HepG2 (cell line): ENCODE results near the gene MCEE. TPM values are rescaled to one million over a fixed set of nuclear protein-coding genes. Genes with fewer than 3 reads are reported as not detected.
A peak's percentile ranks its signal among the peaks of the same experiment; 100 is the strongest.

ENCODE experiments used
- IKZF4 ChIP-seq: sonication (generic); formaldehyde crosslinking; IDR thresholded peaks from 2 replicates; pipeline ENCODE4 v1.5.1; 2020; ENCODE audit warnings: borderline replicate concordance, mild to moderate bottlenecking, low read depth, missing genetic modification reagents; ENCODE audit errors: not compliant biosample characterization
- NFRKB ChIP-seq: fragments of 450-650 bp; IDR thresholded peaks from 2 replicates; pipeline ENCODE4 v1.6.1; 2017
- NRL ChIP-seq: sonication (generic); formaldehyde crosslinking; IDR thresholded peaks from 2 replicates; pipeline ENCODE4 v1.5.0; 2020; ENCODE audit warnings: missing genetic modification reagents, mild to moderate bottlenecking, moderate library complexity, borderline replicate concordance
- RFX3 ChIP-seq: IDR thresholded peaks from 2 replicates; pipeline ENCODE4 v1.6.1; 2016; ENCODE audit warnings: missing biosample characterization, missing genetic modification reagents
- STAG1 ChIP-seq: sonication (generic); formaldehyde crosslinking; IDR thresholded peaks from 2 replicates; pipeline ENCODE4 v1.4.0; 2020; ENCODE audit warnings: missing genetic modification reagents
- ZEB1 ChIP-seq: IDR thresholded peaks from 2 replicates; pipeline ENCODE4 v1.6.1; 2012; ENCODE audit warnings: mild to moderate bottlenecking, low read depth, inconsistent platforms; ENCODE audit not compliant: insufficient replicate concordance
- ZNF256 ChIP-seq: sonication (generic); formaldehyde crosslinking; conservative IDR thresholded peaks from 2 replicates; pipeline ENCODE4 v1.4.0; 2020; ENCODE audit warnings: missing genetic modification reagents
- ZNF44 ChIP-seq: sonication (generic); formaldehyde crosslinking; IDR thresholded peaks from 2 replicates; pipeline ENCODE4 v1.5.1; 2020; ENCODE audit warnings: mild to moderate bottlenecking, missing genetic modification reagents
- ZNF747 ChIP-seq: sonication (generic); formaldehyde crosslinking; IDR thresholded peaks from 2 replicates; pipeline ENCODE4 v1.8.1; 2023; ENCODE audit warnings: missing genetic modification reagents, mild to moderate bottlenecking, borderline replicate concordance
- polyA plus RNA-seq, 8 experiments: library from polyadenylated mRNA; depleted of rRNA in 3 of 8; stranded (reverse) in 7 of 8; unstranded in 1 of 8; fragments of >200 nt; fragmentation: Illumina TruSeq in 4 of 8; extraction: Trizol in 4 of 8; gene quantifications; 2 replicates each; pipeline versions ENCODE4 v1.2.1 to v1.2.3, GENCODE V29; 2011 to 2016; ENCODE audit warnings: low read depth in 4 of 8, missing spikeins in 1 of 8, mixed read lengths in 1 of 8; ENCODE audit not compliant: insufficient read depth in 1 of 8
- total RNA-seq, 5 experiments: library from RNA; depleted of rRNA; stranded (reverse); fragments of >200 nt; fragmentation: Illumina TruSeq; extraction: Trizol; gene quantifications; 2 replicates each; pipeline ENCODE4 v1.2.3, GENCODE V29; 2016; ENCODE audit warnings: low read depth in 1 of 5
- TF ChIP-seq, protein P1 (sequence below), 2 experiments: sonication (generic) in 1 of 2; formaldehyde crosslinking in 1 of 2; IDR thresholded peaks; 2 replicates each; pipeline versions ENCODE4 v1.4.0 to v1.6.1; 2016 to 2020; ENCODE audit warnings: borderline replicate concordance in 1 of 2, low read depth in 1 of 2, mild to moderate bottlenecking in 1 of 2, missing genetic modification reagents in 1 of 2
- TF ChIP-seq, protein P2 (sequence below): sonication (generic); formaldehyde crosslinking; IDR thresholded peaks from 2 replicates; pipeline ENCODE4 v1.4.0; 2020; ENCODE audit warnings: missing genetic modification reagents; ENCODE audit errors: not compliant biosample characterization
- TF ChIP-seq, protein P3 (sequence below): sonication (generic); formaldehyde crosslinking; IDR thresholded peaks from one replicate; pipeline ENCODE4 v1.5.1; 2020; ENCODE audit warnings: mild to moderate bottlenecking, missing genetic modification reagents; ENCODE audit errors: not compliant biosample characterization

MCEE gene
- total and polyA plus RNA-seq, 2 of the 13 experiments (the other 11 are each of a cell fraction or from before 2014, with no cell fraction given): 32.0 to 66.9 TPM

DNA sequence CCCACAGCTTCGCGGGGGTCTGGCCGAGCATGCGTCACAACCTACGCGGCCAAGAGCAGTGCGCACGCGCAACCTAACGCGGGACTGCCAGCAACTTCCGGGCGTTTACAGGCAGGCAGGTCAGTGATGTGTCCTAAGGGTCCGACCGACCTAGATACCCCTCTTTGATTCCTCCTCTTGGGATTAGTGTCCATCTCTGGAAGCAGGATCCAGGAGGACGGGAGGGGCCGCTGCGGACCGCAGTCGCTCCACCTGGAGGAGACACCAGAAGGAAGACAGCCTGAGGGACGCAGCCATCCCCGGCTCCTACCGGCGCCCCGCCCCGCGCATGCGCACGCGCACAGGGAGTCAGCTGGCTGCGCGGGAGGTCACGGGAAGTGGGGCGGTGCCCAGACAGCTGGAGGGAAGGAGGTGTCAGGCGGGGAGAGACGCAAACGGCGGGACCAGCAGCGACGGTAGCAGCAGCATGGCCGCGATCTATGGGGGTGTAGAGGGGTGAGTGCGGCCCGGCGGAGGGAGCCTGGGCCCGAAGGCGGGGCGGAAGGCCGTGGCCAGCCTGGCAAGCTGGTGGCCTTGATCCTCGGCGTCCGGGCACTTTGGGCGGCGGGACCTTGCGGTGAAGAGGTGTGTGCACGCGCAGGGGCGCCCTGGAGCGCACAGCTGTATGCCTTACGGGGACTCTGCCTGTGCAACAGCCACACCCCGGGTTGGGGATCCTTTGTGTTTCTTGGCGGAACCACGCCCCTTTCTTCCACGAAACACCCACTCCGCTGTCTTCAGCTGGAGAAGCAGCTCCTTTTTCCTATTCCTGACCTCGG, 61.6 kb downstream of the MCEE start, which contains the start of gene NAGK (continued):
- TF ChIP-seq IKZF4 (CRISPR knock-in tag): peak; percentile 95
- peak; percentile 82; the same call in 1 of the 2 replicates for TF ChIP-seq ZNF256 (CRISPR knock-in tag)
- TF ChIP-seq, protein P1, sequence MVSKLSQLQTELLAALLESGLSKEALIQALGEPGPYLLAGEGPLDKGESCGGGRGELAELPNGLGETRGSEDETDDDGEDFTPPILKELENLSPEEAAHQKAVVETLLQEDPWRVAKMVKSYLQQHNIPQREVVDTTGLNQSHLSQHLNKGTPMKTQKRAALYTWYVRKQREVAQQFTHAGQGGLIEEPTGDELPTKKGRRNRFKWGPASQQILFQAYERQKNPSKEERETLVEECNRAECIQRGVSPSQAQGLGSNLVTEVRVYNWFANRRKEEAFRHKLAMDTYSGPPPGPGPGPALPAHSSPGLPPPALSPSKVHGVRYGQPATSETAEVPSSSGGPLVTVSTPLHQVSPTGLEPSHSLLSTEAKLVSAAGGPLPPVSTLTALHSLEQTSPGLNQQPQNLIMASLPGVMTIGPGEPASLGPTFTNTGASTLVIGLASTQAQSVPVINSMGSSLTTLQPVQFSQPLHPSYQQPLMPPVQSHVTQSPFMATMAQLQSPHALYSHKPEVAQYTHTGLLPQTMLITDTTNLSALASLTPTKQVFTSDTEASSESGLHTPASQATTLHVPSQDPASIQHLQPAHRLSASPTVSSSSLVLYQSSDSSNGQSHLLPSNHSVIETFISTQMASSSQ (IDR thresholded peaks at IDR 0.05; ENCODE audit: low read depth): no peak
- TF ChIP-seq, protein P1 (CRISPR knock-in tag; IDR thresholded peaks at IDR 0.05; ENCODE audit: borderline replicate concordance): peak; percentile 79; the same call in 1 of the 2 replicates
- TF ChIP-seq, protein P2, sequence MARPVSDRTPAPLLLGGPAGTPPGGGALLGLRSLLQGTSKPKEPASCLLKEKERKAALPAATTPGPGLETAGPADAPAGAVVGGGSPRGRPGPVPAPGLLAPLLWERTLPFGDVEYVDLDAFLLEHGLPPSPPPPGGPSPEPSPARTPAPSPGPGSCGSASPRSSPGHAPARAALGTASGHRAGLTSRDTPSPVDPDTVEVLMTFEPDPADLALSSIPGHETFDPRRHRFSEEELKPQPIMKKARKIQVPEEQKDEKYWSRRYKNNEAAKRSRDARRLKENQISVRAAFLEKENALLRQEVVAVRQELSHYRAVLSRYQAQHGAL: peak; percentile 94
- TF ChIP-seq RFX3 (CRISPR knock-in tag): peak; percentile 28; the same call in 1 of the 2 replicates
- no peak for TF ChIP-seq NFRKB
- TF ChIP-seq ZNF44 (CRISPR knock-in tag): peak; percentile 94
- peak; percentile 74 for TF ChIP-seq ZNF747
- no peak; the same call in 1 of the 2 replicates for TF ChIP-seq STAG1 (CRISPR knock-in tag)
- TF ChIP-seq NRL (CRISPR knock-in tag): peak; percentile 94
- TF ChIP-seq, protein P3, sequence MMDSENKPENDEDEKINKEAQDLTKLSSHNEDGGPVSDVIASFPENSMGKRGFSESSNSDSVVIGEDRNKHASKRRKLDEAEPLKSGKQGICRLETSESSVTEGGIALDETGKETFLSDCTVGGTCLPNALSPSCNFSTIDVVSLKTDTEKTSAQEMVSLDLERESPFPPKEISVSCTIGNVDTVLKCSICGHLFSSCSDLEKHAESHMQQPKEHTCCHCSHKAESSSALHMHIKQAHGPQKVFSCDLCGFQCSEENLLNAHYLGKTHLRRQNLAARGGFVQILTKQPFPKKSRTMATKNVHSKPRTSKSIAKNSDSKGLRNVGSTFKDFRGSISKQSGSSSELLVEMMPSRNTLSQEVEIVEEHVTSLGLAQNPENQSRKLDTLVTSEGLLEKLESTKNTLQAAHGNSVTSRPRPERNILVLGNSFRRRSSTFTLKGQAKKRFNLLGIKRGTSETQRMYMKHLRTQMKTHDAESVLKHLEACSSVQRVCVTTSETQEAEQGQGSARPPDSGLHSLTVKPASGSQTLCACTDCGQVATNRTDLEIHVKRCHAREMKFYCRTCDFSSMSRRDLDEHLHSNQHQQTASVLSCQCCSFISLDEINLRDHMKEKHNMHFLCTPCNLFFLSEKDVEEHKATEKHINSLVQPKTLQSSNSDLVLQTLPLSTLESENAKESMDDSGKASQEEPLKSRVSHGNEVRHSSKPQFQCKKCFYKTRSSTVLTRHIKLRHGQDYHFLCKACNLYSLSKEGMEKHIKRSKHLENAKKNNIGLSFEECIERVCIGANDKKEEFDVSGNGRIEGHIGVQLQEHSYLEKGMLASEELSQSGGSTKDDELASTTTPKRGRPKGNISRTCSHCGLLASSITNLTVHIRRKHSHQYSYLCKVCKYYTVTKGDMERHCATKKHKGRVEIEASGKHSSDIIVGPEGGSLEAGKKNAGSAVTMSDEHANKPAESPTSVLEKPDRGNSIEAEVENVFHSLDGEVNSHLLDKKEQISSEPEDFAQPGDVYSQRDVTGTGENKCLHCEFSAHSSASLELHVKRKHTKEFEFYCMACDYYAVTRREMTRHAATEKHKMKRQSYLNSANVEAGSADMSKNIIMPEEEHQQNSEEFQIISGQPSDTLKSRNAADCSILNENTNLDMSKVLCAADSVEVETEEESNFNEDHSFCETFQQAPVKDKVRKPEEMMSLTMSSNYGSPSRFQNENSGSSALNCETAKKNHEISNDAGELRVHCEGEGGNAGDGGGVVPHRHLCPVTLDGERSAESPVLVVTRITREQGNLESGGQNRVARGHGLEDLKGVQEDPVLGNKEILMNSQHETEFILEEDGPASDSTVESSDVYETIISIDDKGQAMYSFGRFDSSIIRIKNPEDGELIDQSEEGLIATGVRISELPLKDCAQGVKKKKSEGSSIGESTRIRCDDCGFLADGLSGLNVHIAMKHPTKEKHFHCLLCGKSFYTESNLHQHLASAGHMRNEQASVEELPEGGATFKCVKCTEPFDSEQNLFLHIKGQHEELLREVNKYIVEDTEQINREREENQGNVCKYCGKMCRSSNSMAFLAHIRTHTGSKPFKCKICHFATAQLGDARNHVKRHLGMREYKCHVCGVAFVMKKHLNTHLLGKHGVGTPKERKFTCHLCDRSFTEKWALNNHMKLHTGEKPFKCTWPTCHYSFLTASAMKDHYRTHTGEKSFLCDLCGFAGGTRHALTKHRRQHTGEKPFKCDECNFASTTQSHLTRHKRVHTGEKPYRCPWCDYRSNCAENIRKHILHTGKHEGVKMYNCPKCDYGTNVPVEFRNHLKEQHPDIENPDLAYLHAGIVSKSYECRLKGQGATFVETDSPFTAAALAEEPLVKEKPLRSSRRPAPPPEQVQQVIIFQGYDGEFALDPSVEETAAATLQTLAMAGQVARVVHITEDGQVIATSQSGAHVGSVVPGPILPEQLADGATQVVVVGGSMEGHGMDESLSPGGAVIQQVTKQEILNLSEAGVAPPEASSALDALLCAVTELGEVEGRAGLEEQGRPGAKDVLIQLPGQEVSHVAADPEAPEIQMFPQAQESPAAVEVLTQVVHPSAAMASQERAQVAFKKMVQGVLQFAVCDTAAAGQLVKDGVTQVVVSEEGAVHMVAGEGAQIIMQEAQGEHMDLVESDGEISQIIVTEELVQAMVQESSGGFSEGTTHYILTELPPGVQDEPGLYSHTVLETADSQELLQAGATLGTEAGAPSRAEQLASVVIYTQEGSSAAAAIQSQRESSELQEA (CRISPR knock-in tag): peak; percentile 99
- TF ChIP-seq ZEB1: no peak
